ENCODE measurements around the gene PTPRD.

Gene PTPRD

DNA sequence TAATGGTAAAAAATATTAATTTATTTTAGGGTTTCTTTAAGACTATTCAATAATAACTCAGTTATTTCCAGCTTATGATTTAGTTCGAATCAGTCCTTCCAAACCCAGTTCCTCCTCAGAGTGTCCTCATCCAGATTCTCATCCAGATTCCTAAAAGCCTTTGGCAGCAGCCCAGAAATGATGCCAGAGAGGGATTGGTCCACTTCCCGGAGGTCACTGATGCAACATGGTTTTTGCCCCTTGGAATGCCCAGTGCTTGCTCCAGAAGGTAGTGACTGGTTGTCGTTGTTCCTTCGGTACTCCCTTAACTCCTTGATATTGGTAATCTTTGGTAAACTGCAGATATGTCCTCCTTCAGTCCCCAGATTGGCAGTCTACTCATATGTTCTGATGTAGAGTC is 2320.1 kb downstream of the PTPRD start:
- Mint-ChIP-seq H3K4me1 (ENCODE audit: low read depth) (no peaks in the 10 kb centered on the region), H3K4me3 (no peak overlapping the region), H3K27ac (no peak overlapping the region), H3K27me3 (no peaks in the 10 kb centered on the region), H3K9me3 (ENCODE audit: low read depth) (no peaks in the 10 kb centered on the region), H3K36me3 (no peaks in the 10 kb centered on the region)

DNA sequence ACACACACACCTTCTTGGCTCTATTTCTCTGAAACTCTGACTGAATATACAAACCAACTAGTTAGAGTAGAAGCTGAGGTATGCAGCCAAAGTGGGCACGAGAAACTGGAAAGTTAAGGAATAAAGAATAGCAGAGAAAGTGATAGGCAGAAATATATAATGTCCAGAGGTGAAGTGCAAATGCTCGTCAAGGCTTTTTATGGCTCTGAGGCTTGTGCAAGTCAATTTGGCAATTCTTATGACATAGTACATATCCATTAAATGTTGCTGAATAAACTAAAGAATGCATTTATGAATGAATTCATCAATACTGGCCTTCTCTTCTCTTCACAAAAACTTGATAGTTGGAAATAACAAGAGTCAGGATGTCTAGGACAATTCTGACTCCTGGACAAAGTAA is 2323.1 kb downstream of the PTPRD start:
- Mint-ChIP-seq H3K36me3 (no peaks in the 10 kb centered on the region), H3K9me3 (ENCODE audit: low read depth) (no peaks in the 10 kb centered on the region), H3K27me3 (no peaks in the 10 kb centered on the region), H3K27ac (no peak overlapping the region), H3K4me3 (no peak overlapping the region), H3K4me1 (ENCODE audit: low read depth) (no peaks in the 10 kb centered on the region)

DNA sequence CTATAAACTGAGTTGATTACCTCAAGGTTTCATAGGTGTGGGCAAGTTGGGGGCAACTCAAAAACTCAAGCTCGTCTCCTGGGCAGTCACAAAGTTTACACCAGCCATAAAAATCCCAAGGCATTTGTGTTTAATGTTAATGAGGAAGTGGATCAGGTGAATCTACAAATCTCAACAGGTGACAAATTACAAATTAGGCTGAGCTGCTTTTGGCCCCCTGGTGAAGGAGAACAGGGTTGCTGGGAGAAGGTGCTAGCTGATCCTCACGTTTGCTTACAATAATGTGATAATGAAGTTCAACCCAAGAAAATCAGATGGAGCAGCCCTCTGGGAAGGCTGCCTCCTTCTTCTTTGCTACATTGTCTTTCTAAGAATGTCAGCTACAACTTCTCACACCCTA is 2324.8 kb downstream of the PTPRD start:
- Mint-ChIP-seq H3K36me3 (no peaks in the 10 kb centered on the region), H3K27me3 (no peaks in the 10 kb centered on the region), H3K27ac (no peak overlapping the region), H3K4me1 (ENCODE audit: low read depth) (no peaks in the 10 kb centered on the region), H3K4me3 (no peak overlapping the region), H3K9me3 (ENCODE audit: low read depth) (no peaks in the 10 kb centered on the region)

DNA sequence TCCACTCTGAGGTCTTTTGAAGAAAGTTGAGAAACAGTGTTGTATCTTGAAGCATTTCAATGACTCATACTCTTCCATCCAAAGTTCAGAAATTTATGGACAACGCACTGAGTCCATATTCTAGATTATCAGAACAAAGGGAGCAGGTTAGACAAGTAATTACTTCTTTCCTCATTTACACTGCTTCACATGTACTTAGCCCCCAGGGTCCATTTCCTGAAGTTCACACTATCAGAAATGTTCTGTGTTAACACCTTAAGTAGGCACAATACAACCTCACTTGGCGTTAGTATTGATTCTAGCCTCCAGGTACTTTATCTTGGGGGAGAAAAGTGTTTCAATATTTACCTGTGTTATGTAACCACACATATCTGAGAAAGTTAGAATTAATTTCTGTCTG is 2325.3 kb downstream of the PTPRD start:
- Mint-ChIP-seq H3K27me3 (no peaks in the 10 kb centered on the region), H3K27ac (no peak overlapping the region), H3K9me3 (ENCODE audit: low read depth) (no peaks in the 10 kb centered on the region), H3K4me1 (ENCODE audit: low read depth) (no peaks in the 10 kb centered on the region), H3K36me3 (no peaks in the 10 kb centered on the region), H3K4me3 (no peak overlapping the region)

DNA sequence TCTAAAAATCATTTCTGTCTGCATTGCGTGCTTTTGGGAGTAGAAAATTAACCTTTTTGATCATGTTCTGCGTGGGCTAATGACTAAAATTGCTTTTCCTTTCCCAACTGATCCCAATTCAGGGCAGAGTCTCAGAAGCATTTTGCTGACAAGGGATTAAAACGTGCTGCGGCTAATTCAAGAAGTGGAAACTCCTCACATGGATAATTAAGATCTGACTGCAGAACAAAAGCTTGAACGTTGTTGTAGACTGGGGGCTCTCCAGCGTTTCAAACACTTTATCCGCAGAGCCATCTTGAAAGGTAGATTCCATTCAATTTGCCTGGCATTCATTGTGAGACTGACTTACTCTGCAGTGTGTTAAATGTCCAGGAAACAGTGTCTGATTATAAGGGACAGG is 2327.9 kb downstream of the PTPRD start:
- no peaks in the 10 kb centered on the region for H3K27me3 Mint-ChIP-seq
- H3K27ac Mint-ChIP-seq, result no peak overlapping the region
- H3K36me3 Mint-ChIP-seq, result no peaks in the 10 kb centered on the region
- no peak overlapping the region for H3K4me3 Mint-ChIP-seq
- H3K9me3 Mint-ChIP-seq (ENCODE audit: low read depth), result no peaks in the 10 kb centered on the region
- H3K4me1 Mint-ChIP-seq (ENCODE audit: low read depth), result no peaks in the 10 kb centered on the region

DNA sequence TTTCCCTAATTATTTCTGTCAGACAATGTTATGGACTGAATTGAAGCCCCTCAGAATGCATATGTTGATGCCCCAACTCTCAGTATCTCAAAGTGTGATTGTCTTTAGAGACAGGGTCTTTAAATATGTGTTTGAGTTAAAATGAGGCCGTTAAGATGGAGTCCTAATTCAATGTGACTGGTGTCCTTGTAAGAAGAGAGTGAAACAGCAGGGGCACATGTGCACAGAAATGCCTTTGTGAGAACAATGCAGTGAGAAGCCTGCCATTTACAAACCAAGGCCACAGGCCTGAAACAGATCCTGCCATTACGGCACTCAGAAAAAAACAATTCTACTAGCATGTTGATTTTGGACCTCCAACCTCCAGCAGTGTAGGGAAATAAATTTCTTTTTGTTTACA is 2330.3 kb downstream of the PTPRD start:
- Mint-ChIP-seq H3K27ac (no peak overlapping the region), H3K4me3 (no peak overlapping the region), H3K4me1 (ENCODE audit: low read depth) (no peaks in the 10 kb centered on the region), H3K27me3 (no peaks in the 10 kb centered on the region), H3K9me3 (ENCODE audit: low read depth) (no peaks in the 10 kb centered on the region), H3K36me3 (no peaks in the 10 kb centered on the region)

DNA sequence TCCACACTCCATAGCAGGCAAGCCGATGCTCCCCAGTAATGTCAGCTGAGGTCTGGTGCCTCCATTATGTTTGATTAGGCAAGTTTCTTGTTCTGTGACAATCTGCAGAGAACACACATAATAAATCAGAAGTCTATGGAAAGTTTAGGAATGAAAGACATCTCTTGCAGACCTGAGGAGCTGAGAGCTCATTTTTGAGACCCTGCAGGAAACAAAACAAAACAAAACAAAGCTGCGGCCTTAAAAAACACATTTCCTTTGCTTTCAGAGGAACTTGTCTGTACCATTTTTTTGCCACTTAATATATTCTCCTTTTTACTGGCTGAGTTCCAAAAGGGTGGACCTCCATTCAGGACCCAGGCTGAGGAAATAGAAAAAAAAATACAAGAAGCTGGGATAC is 2332.0 kb downstream of the PTPRD start:
- peaks cover 7% of the 10 kb centered on the region for H3K9me3 Mint-ChIP-seq (ENCODE audit: low read depth)
- no peak overlapping the region for H3K4me3 Mint-ChIP-seq
- H3K27ac Mint-ChIP-seq, result no peak overlapping the region
- peaks cover 3% of the 10 kb centered on the region for H3K36me3 Mint-ChIP-seq
- no peaks in the 10 kb centered on the region for H3K4me1 Mint-ChIP-seq (ENCODE audit: low read depth)
- no peaks in the 10 kb centered on the region for H3K27me3 Mint-ChIP-seq

DNA sequence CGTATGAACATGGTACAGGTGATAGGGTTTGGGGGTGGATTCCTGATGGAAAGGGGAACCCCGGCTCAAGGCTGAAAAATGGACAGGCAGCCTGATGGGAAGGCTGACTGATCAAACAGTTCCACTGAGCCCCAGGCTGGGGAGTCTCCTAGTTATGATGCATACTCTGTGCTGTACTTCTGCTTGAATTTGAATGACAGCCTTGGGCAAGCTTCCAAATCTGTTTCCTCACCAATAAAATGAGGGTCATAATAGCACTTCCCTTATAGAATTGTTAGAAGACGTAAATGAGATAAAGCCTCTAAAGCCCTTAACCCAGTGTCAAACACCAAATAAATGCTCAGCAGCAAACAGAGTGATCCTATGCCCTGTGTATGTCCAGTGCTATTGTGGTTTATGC is 2334.8 kb downstream of the PTPRD start:
- Mint-ChIP-seq H3K27me3 (no peaks in the 10 kb centered on the region), H3K4me1 (ENCODE audit: low read depth) (no peaks in the 10 kb centered on the region), H3K9me3 (ENCODE audit: low read depth) (peaks cover 7% of the 10 kb centered on the region), H3K36me3 (peaks cover 3% of the 10 kb centered on the region), H3K4me3 (no peak overlapping the region), H3K27ac (no peak overlapping the region)

DNA sequence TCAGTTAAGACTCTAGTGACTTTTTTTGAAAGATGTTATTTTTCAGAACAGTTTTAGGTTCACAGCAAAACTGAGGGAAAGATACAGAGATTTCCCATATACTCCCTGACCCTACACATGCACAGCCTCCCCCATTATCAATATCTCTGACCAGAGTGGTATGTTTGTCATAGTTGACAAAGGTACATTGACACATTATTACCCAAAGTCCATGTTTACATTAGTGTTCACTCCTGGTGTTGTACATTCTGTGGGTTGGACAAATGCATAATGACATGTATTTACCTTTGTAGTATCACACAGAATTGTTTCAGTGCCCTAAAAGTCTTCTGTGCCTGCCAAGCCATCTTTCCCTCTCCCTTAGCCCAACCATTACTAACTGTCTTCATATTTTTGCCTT is 2342.6 kb downstream of the PTPRD start:
- H3K27me3 Mint-ChIP-seq, result no peaks in the 10 kb centered on the region
- H3K36me3 Mint-ChIP-seq, result no peaks in the 10 kb centered on the region
- no peaks in the 10 kb centered on the region for H3K4me1 Mint-ChIP-seq (ENCODE audit: low read depth)
- no peak overlapping the region for H3K4me3 Mint-ChIP-seq
- H3K27ac Mint-ChIP-seq, result no peak overlapping the region
- H3K9me3 Mint-ChIP-seq (ENCODE audit: low read depth), result no peaks in the 10 kb centered on the region

DNA sequence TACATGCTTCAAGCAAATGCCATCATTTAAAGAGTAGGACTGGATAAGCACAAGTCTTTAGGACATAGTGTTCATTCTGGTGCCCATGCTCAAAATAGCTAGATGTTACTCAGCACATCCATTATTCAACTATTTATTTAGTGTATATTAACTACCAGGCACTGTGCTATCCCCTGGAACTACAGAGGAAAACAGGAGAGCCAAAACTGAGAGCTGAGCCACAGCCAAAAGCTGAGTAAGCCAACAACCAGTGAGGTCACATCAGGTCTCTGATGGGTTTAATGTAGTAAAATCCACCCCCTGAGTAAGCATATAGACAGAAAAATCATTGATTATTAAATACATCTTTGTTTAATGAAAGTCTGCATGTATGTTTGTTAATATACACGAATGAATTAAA is 2343.9 kb downstream of the PTPRD start:
- no peaks in the 10 kb centered on the region for H3K36me3 Mint-ChIP-seq

DNA sequence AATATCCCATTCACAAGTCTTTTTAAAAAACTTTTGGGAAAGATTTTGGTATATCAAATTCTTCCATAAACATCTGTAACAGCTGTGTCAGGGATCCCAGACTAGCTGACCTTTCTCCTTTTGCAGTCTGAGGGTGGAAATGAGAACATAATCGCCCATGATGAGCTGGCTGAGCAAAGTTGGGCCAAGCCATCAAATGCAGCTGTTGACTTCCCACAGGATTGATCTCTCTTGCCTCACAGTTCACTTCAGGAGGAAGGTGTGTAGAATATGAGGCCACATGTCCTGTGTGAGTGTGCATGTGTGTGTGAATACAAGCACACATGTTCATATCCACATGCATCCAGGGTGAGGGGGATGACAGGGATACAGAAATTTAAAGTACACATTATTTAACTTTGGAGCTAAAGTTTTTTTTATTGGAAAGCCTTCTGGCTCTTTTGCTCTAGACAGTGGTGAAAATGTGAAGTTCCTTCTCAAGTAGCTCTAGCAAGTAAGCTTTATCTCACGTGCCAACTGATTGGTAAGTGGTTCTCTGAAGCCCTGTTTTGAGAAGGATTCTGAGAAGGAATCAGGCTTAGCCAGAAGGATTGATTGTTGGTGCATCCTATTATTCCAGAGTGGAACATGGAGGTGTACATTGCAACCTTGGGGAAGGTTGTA is 2344.5 kb downstream of the PTPRD start:
- Mint-ChIP-seq H3K4me1 (ENCODE audit: low read depth) (no peaks in the 10 kb centered on the region), H3K27ac (no peak overlapping the region), H3K27me3 (no peaks in the 10 kb centered on the region), H3K4me3 (no peak overlapping the region), H3K9me3 (ENCODE audit: low read depth) (no peaks in the 10 kb centered on the region), H3K36me3 (no peaks in the 10 kb centered on the region)

More for the DNA sequence above, 2343.9 kb downstream of the PTPRD start:
- Mint-ChIP-seq H3K4me3 (no peak overlapping the region), H3K4me1 (ENCODE audit: low read depth) (no peaks in the 10 kb centered on the region), H3K27me3 (no peaks in the 10 kb centered on the region), H3K27ac (no peak overlapping the region), H3K9me3 (ENCODE audit: low read depth) (no peaks in the 10 kb centered on the region)

DNA sequence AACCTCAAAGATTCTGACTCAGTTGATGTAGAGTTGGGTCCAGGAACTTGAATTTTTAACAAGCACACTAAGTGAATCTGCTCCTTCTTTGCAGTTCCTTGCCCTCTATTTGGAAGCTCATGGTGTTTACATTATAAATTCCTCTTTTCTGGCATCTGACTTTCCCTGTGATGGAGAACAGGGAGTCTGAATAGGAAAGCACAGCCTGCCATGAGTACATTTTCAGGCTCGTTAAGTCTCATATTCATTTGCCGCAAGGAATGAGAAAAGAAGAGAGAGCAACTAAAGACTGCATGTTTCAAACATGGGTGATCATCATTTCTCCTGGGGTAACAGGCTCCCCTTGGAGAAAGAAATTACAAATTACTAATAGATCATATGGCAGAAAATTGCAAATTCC is 2345.2 kb downstream of the PTPRD start:
- no peaks in the 10 kb centered on the region for H3K4me1 Mint-ChIP-seq (ENCODE audit: low read depth)

DNA sequence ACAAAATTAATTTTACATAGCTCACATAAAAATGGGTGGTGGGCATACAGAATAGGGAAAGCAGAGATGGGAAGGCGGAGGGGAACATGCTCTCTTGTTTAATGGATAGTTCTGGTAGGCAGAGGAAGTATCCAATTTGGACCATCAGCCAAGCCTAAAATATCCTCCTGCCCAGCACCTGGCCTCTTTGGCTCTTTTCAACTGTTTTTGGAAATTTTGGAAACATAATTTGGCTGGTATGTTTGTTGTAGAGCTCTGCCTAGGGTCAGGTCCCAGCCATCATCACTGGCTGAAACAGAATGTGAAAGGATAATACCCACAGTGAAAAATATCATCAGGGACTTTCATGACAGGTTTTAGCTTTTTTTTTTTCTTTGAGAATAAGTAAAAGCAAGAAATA is 2345.9 kb downstream of the PTPRD start:
- H3K27me3 Mint-ChIP-seq, result no peaks in the 10 kb centered on the region
- H3K27ac Mint-ChIP-seq, result no peak overlapping the region
- no peak overlapping the region for H3K4me3 Mint-ChIP-seq
- no peaks in the 10 kb centered on the region for H3K9me3 Mint-ChIP-seq (ENCODE audit: low read depth)
- no peaks in the 10 kb centered on the region for H3K4me1 Mint-ChIP-seq (ENCODE audit: low read depth)
- no peaks in the 10 kb centered on the region for H3K36me3 Mint-ChIP-seq

More for the DNA sequence above, 2345.2 kb downstream of the PTPRD start:
- Mint-ChIP-seq H3K27me3 (no peaks in the 10 kb centered on the region), H3K4me3 (no peak overlapping the region), H3K9me3 (ENCODE audit: low read depth) (no peaks in the 10 kb centered on the region), H3K36me3 (no peaks in the 10 kb centered on the region), H3K27ac (no peak overlapping the region)

DNA sequence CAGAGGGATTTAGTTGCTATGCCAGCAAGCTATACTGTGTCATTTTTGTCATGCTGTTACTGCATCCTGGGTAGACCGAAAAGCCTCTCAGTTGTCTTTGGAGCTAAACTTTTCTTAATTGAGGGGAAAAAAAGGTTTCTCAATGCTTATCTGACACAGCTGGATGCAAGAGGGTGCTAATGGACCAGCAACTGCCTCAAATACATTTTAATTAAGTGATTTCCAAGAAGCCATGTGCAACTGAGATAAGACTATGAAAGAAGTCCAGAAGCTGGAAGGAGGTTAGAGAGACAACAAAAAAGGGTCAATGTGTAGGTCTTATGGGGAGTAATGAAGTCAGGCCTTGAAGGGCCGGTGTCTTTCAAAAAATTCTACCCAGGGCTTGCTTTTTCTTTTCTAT is 2347.5 kb downstream of the PTPRD start:
- Mint-ChIP-seq H3K9me3 (ENCODE audit: low read depth) (no peaks in the 10 kb centered on the region), H3K36me3 (no peaks in the 10 kb centered on the region)

More for the DNA sequence above, 2347.5 kb downstream of the PTPRD start:
- Mint-ChIP-seq H3K27me3 (no peaks in the 10 kb centered on the region), H3K27ac (no peak overlapping the region), H3K4me3 (no peak overlapping the region), H3K4me1 (ENCODE audit: low read depth) (no peaks in the 10 kb centered on the region)

All from activated naive CD8-positive, alpha-beta T cell (primary cell).